GM19351 (cell line): Measurements from ENCODE around the gene ZNF136.

Experiments
- ATAC-seq: cut with Tn5 transposase; IDR thresholded peaks from one replicate; pipeline ENCODE4 v1.9.1; 2021; ENCODE audit warnings: mild to moderate bottlenecking, moderate library complexity; ENCODE audit not compliant: unreplicated experiment

ZNF136 gene

DNA sequence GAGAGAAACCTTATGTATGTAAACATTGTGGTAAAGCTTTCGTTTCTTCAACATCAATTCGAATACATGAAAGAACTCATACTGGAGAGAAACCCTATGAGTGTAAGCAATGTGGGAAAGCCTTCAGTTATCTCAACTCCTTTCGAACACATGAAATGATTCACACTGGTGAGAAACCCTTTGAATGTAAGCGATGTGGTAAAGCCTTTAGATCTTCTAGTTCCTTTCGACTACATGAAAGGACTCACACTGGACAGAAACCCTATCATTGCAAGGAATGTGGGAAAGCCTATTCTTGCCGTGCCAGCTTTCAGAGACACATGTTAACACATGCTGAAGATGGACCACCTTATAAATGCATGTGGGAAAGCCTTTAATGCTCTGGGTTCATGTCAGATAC, 24.7 kb downstream of the ZNF136 start:
- no peak for ATAC-seq

- ATAC-seq, result no peak
These were observed 32.2 kb downstream of the ZNF136 start for GRCh38 chr19:12194827-12195731.

DNA sequence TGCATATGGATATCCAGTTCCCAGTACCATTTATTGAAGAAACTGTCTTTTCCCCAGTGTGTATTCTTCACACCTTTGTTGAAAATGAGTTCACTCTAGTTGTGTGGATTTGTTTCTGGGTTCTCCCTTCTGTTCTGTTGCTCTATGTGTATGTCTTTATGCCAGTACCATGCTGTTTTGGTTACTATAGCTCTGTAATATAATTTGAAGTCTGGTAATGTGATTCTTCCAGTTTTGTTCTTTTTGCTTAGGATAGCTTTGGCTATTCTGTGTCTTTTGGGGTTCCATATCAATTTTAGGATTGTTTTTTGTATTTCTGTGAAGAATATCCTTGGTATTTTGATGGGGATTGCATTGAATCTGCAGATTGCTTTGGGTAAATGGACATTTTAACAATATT, 35.2 kb downstream of the ZNF136 start:
- ATAC-seq, result no peak

DNA sequence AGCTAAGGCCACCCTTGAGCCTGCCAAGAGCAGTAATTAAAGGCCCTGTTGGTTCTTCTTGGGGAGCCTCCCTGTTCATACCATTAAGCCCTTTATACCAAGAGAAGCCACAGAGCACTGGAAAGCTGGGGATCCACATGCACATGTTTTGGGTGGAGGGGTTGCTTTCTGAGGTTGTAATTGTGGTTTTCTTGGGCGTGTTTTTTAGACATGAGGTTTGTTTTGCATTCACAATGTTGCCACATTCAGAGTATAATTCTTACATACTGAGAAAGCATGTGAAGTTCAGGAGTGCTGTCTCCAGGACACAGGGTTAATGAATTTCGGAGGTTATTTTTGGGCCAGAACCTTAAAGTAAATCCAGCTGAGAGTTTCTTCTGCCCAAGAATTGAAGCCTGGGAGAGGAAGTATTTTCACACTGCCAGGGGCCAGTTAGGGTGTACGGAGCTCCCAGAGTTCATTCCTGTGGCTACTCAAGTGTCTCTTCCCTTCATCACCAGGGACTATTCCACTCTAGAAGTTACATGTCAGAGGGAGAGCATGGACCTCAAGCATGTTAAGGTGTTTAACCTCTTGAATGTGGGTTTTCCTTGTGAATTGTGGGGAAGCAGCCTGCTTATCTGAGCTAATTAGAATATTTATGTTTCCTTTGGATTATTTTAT, 37.0 kb downstream of the ZNF136 start:
- no peak for ATAC-seq

GRCh38 chr19:12202250-12202649, 39.4 kb downstream of the ZNF136 start:
- no peak for ATAC-seq

GRCh38 chr19:12205296-12205695, 42.4 kb downstream of the ZNF136 start:
- no peak for ATAC-seq

- ATAC-seq, result no peak
These were observed 45.3 kb downstream of the ZNF136 start for GRCh38 chr19:12208221-12208620.

DNA sequence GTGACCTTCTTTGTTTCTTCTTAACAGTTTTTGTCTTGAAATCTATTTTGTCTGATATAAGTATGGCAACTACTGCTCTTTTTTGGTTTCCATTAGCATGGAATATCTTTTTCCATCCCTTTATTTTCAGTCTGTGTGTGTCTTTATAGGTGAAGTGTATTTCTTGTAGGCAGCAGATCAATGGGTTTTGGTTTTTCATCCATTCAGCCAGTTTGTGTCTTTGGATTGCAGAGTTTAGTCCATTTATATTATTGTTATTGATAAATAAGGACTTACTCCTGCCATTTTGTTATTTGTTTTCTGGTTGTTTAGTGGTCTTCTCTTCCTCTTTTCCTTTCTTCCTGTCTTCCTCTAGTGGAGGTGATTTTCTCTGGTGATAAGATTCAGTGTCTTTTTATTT, 54.4 kb downstream of the ZNF136 start:
- ATAC-seq, result no peak

DNA sequence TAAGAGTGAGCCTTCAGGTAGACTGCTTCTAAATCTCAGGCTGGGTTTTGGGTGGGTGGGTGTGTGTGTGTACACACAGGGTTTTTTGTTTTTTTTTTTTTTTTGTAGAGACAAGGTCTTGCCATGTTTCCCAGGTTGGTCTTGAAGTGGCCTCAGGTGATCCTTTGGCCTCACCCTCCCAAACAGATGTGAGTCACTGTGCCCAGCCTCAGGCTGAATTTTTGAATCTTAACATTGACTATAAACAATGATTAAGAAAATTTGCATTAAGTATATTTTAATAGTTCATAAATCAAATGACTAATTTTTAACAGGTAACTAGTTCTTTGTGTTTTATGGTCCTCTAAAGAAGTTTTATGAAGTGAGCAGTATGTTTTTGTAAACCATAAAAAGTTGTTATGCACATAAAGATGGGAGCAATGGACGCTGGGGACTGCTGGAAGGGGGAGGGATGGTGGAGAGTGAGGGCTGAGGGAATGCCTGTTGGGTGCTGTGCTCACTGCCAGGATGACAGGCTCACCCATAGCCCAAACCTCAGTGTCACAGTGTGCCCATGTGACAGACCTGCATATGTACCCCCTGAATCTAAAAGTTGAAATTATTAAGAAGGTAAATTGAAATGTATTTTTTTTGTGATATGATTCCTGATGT, 60.2 kb downstream of the ZNF136 start:
- ATAC-seq, result no peak

DNA sequence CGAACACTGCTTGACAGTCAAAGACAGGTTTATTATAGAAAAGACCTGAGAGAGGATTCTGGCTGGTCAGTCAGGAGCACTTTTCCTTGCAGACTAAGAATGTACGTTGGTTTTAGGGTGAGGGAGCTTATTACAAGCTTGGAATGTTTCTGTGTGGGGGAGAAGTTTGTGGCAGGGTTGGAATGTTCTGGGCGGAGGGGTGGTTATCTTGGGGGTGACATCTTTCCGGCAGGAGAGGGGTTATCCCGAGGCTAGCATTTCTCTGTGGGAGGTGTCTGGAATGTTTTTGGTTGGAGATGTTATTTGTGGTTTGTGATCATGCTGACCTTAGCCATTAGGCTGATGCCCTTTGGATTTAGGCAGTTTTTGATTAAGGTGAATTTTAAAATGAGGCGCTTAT, 61.8 kb downstream of the ZNF136 start:
- ATAC-seq, result no peak

DNA sequence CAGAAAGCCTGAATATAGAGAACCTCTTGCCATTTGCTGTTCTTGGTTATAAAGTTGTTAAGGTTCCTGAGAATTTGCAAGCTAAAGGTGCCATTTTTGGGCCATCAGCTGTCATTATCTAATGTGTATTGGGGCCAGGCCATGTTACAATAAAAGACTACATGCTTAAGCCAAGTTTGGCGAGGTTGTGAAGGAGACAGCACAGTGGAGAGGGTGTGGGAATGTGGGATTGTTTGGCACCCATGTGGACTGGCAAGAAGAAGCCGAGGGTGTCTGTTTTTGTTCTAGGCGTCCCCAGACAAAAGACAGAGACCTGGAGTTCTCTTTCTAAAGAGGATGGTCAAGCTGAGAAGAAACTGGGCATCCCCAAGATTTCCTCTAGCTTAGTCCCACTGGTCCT, 67.1 kb downstream of the ZNF136 start:
- ATAC-seq, result no peak

DNA sequence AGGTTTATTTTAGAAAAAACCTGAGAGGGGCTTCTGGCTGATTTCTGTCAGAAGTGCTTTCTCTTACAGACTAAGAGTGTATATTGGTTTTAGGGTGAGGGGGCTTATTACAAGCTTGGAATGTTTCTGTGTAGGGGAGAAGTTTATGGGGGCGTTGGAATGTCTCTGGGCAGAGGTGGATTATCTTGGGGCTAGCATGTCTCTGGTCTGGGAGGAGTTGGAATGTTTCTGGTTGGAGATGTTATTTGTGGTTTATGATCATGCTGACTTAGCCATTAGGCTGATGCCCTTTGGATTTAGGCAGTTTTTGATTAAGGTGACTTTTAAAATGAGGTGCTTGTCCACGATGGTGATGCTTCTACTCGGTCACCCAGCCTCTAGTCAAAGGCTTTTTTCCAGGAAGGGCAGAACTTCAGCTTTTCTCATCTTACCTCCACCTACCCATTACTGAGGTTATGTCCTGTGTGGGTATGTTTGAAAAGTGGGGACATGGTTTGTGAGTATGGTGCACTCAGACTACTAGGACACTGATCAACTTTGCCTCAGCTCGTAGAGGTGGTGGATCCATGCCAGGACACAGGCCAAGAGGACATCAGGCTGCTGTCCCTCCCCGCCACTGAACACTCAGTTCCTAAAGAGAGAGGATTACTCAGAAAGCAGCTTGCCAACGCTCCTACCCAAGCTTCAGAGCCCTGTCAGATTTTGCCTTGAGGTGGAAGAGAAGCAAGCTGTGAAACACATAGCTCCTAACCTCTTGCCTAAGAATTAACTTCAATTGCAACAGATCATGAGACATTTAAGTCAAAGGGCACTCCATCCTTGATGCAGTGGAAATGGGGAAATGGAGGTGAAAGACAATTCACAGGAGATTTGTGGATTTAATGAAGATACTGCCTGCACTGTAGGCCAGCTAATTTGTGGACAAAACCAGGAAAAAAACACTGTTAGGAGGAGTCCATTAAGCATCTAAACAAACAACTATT, 68.1 kb downstream of the ZNF136 start:
- ATAC-seq, result no peak

DNA sequence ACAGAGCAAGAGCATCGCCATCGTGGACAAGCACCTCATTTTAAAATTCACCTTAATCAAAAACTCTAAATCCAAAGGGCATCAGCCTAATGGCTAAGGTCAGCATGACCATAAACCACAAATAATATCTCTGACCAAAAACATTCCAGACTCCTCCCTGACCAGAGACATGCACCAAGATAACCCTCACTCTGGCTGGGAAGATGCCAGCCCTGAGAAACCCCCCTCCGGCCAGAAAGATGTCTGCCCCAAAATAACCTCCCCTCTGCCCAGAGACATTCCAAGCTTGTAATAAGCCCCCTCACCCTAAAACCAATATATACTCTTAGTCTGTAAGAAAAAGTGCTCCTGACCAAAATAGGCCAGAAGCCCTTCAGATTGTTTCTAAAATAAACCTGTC, 70.1 kb downstream of the ZNF136 start:
- ATAC-seq, result no peak

- ATAC-seq, result no peak
These were observed 74.4 kb downstream of the ZNF136 start for GRCh38 chr19:12237143-12237839.
